Ectodermal cell (in vitro differentiated cells): ENCODE data around the gene SLC41A3.

ENCODE experiments used
- H3K27ac ChIP-seq: 2 replicates; pipeline ENCODE4 v1.7.0; 2013; ENCODE audit warnings: mild to moderate bottlenecking, low read depth, low read length; ENCODE audit not compliant: insufficient read depth, poor library complexity, severe bottlenecking
- H3K27me3 ChIP-seq: 2 replicates; pipeline ENCODE4 v1.7.0; 2013; ENCODE audit warnings: mild to moderate bottlenecking, low read length; ENCODE audit not compliant: insufficient read depth, control insufficient read depth, poor library complexity, severe bottlenecking
- H3K36me3 ChIP-seq: one replicate; pipeline ENCODE4 v1.7.0; 2013; ENCODE audit warnings: low read length; ENCODE audit not compliant: control insufficient read depth, insufficient read depth
- H3K4me1 ChIP-seq: one replicate; pipeline ENCODE4 v1.7.0; 2013; ENCODE audit warnings: low read length; ENCODE audit not compliant: control insufficient read depth, insufficient read depth
- H3K4me3 ChIP-seq: 2 replicates; pipeline ENCODE4 v1.7.0; 2013; ENCODE audit warnings: low read depth, low read length, control low read depth; ENCODE audit not compliant: insufficient read depth
- H3K9me3 ChIP-seq: 2 replicates; pipeline ENCODE4 v1.7.0; 2013; ENCODE audit warnings: mild to moderate bottlenecking, low read length, moderate library complexity; ENCODE audit not compliant: control insufficient read depth
- WGBS, 2 experiments: methylation state at CpG; one replicate each; pipeline ENCODE4 v1.1.7; 2013; ENCODE audit warnings: missing lambda C conversion rate in 2 of 2; 5-methylcytosine and 5-hydroxymethylcytosine counted together

The SLC41A3 gene

GRCh38 chr3:126112531-126113237 is 28.8 kb upstream of the SLC41A3 start:
- WGBS, 2 experiments: 87 to 89% methylated on average over 13 of the region's 13 CpGs
- Histone ChIP-seq H3K9me3 (no peaks in the 10 kb centered on the region), H3K4me3 (no peak overlapping the region), H3K36me3 (no peaks in the 10 kb centered on the region), H3K27me3 (no peaks in the 10 kb centered on the region), H3K4me1 (no peaks in the 10 kb centered on the region), H3K27ac (no peak overlapping the region)

DNA sequence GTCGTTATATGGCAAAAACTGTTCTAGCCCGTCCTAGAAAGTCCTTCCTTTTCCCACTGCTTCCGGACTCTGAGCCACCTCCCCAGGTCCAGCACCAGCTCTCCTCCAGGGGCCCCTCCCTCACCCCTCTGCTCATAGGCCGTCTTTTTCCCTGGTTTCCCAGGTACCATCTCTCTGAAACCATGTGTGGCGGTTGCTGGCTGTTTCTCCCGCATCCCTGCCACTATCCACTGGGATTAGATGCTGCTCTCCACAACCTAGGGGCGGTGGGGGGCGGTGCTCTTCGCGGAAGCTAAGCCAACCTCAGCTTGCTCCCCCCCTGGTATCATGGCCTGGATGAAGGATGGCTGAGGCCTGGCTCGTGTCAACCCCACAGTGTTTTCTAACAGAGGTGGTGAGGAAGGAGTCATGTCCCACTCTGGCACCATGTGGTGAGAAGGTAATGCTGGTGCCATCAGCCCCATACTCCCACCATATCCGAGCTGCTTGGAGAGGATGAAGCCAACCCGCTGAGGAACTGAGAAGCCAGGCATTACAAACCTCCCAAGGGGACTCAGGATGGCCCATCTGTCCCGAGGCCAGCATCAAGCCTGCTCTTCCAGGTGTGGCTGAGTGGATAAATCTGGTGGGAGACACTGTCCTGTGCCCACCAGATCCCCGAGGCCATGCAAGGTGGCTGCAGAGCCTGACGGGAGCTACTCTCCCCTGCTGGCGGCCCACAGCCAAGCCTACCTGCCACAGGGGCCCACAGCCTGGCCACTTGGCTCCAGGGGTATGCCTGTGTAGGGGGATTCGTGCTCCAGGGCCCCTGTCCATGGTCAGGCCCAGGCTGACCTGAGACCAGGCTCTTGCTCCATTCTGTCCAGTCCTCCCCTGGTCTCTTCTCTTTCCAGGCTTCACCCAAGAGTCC is 27.9 kb upstream of the SLC41A3 start:
- no peaks in the 10 kb centered on the region for H3K36me3 ChIP-seq
- H3K9me3 ChIP-seq: no peaks in the 10 kb centered on the region
- H3K27me3 ChIP-seq: no peaks in the 10 kb centered on the region
- H3K27ac ChIP-seq: no peak overlapping the region
- no peak overlapping the region for H3K4me3 ChIP-seq
- 93 to 95% methylated on average over 18 of the region's 18 CpGs for WGBS, 2 experiments
- H3K4me1 ChIP-seq: no peaks in the 10 kb centered on the region

GRCh38 chr3:126111126-126111551 is 27.2 kb upstream of the SLC41A3 start:
- H3K4me3 ChIP-seq: no peak overlapping the region
- H3K9me3 ChIP-seq: no peaks in the 10 kb centered on the region
- WGBS, 2 experiments: 90 to 95% methylated on average over 10 of the region's 10 CpGs
- no peaks in the 10 kb centered on the region for H3K27me3 ChIP-seq
- H3K27ac ChIP-seq: no peak overlapping the region
- no peaks in the 10 kb centered on the region for H3K4me1 ChIP-seq
- no peaks in the 10 kb centered on the region for H3K36me3 ChIP-seq

DNA sequence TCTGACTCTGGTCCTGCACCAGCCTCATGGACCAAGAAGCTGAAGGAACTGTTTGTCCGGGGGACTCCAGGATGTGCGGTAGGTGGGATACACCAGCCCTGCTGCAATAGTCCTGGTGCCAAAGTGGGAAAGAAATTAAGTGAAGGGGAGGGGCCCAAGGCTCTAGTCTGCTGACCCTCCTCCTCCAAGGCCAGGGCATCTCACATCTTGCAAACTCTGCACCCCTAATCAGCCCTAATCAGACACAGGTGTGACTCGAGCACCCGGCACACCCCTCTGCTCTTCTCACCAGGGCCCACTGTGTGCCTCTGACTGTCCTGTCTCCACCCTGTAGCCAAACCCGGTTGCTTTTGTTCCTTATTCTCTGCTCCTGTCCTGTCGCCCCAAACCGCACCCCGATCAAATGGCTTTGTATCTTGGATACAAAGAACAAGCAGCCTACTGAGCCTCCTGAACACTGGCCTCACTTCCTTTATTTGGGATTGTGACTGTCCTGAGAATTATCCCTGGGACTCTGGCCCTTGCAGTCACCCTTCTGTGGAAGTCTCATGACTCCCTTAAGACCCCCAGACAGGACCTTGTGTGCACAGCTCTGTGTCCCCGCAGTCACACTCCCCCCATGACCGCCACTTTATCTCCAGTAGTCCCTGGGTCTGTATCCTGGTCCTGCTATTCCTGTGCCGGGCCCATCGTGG is 26.7 kb upstream of the SLC41A3 start:
- Histone ChIP-seq H3K4me1 (no peaks in the 10 kb centered on the region), H3K36me3 (no peaks in the 10 kb centered on the region), H3K27me3 (no peaks in the 10 kb centered on the region), H3K9me3 (no peaks in the 10 kb centered on the region), H3K27ac (no peak overlapping the region), H3K4me3 (no peak overlapping the region)
- WGBS, 2 experiments: 92 to 94% methylated on average over 12 of the region's 12 CpGs

GRCh38 chr3:126109880-126110235 is 25.9 kb upstream of the SLC41A3 start:
- WGBS, 2 experiments: 92 to 94% methylated on average over 10 of the region's 10 CpGs
- no peak overlapping the region for H3K4me3 ChIP-seq
- no peaks in the 10 kb centered on the region for H3K36me3 ChIP-seq
- H3K4me1 ChIP-seq: no peaks in the 10 kb centered on the region
- H3K9me3 ChIP-seq: no peaks in the 10 kb centered on the region
- no peaks in the 10 kb centered on the region for H3K27me3 ChIP-seq
- H3K27ac ChIP-seq: no peak overlapping the region

GRCh38 chr3:126109146-126109879 is 25.4 kb upstream of the SLC41A3 start:
- Histone ChIP-seq H3K4me3 (no peak overlapping the region), H3K36me3 (no peaks in the 10 kb centered on the region), H3K4me1 (no peaks in the 10 kb centered on the region), H3K9me3 (no peaks in the 10 kb centered on the region), H3K27me3 (no peaks in the 10 kb centered on the region), H3K27ac (no peak overlapping the region)
- WGBS, 2 experiments: 92 to 95% methylated on average over 13 of the region's 13 CpGs

DNA sequence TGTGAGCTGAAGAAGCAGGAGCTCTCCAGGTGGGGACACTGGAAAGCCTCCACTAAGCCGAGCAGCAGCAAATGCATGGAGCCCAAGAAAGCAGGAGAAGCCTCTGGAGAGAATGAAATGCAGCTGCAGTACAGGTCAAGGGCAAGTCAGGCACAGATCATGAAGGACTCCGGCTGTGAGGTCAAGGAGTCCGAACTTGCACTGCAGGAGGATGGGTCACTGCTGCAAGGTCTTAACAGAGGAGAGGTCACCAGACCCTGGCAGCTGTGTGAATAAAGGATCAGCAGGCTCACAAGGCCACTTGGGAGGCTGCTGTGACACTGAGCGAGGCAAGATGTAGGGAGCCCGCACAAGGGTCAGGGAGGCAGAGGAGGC is 24.7 kb upstream of the SLC41A3 start:
- no peak overlapping the region for H3K4me3 ChIP-seq
- no peaks in the 10 kb centered on the region for H3K27me3 ChIP-seq
- H3K9me3 ChIP-seq: no peaks in the 10 kb centered on the region
- H3K4me1 ChIP-seq: no peaks in the 10 kb centered on the region
- no peak overlapping the region for H3K27ac ChIP-seq
- H3K36me3 ChIP-seq: no peaks in the 10 kb centered on the region
- 90 to 93% methylated on average over 5 of the region's 5 CpGs for WGBS, 2 experiments

- no peak overlapping the region for H3K27ac ChIP-seq
- H3K4me3 ChIP-seq: no peak overlapping the region
- H3K36me3 ChIP-seq: no peaks in the 10 kb centered on the region
- H3K27me3 ChIP-seq: no peaks in the 10 kb centered on the region
- H3K4me1 ChIP-seq: no peaks in the 10 kb centered on the region
- no peaks in the 10 kb centered on the region for H3K9me3 ChIP-seq
- 94 to 95% methylated on average over 8 of the region's 8 CpGs for WGBS, 2 experiments
Observed at GRCh38 chr3:126107957-126108675, 24.2 kb upstream of the SLC41A3 start.

- no peak overlapping the region for H3K27ac ChIP-seq
- no peaks in the 10 kb centered on the region for H3K4me1 ChIP-seq
- H3K36me3 ChIP-seq: no peaks in the 10 kb centered on the region
- 87% methylated on average over 17 of the region's 17 CpGs for WGBS, 2 experiments
- no peaks in the 10 kb centered on the region for H3K9me3 ChIP-seq
- H3K27me3 ChIP-seq: no peaks in the 10 kb centered on the region
- H3K4me3 ChIP-seq: no peak overlapping the region
Observed at GRCh38 chr3:126107203-126107939, 23.4 kb upstream of the SLC41A3 start.
